CD4-positive, alpha-beta T cell treated with Interleukin-1 beta for 1 hour (primary cell): ENCODE results near the gene PLEKHG5.
"Not testable (repeated sequence)": the region's sequence is repeated elsewhere in the genome, so short reads cannot be mapped to it uniquely, and the experiment has no call there.

Experiments used
- DNase-seq, 2 donors: peaks; one replicate each; pipeline ENCODE4 v3.0.0-alpha.2; 2020 to 2022

Gene PLEKHG5

DNA sequence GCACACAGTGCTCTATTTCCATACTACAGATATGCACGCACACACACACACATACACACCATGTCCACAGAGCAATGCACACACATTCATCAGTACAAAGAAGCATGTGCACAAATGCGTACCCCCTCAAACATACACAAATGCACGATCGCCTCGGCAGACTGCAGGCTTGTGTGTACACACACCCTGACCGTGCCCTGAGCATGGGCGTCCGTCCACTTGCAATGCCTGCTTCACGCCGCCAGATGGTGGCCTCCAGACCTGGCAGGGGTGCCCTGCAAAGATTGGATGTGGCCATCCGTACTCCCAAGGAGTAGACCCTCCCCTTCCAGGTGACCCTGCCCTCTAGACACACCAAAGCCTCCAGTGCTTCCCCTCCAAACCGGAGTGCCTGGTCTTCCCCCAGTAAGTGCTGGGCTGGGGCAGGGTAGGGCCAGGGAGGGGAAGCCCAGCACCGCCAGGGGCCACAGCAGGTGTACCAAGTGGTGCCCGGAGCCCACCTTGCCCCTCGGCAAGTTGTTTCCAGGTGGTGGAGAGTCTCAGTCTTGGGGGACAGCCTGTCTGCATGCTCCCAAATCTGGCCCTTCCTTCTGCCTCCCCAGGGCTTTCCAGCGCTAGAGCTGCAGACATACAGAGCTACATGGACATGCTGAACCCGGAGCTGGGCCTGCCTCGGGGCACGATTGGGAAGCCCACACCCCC is 46.3 kb downstream of the PLEKHG5 start:
- peak; percentile 32 to 56 for DNase-seq

- DNase-seq, result no peak
Observed at GRCh38 chr1:6444377-6444776, 47.1 kb downstream of the PLEKHG5 start.

DNA sequence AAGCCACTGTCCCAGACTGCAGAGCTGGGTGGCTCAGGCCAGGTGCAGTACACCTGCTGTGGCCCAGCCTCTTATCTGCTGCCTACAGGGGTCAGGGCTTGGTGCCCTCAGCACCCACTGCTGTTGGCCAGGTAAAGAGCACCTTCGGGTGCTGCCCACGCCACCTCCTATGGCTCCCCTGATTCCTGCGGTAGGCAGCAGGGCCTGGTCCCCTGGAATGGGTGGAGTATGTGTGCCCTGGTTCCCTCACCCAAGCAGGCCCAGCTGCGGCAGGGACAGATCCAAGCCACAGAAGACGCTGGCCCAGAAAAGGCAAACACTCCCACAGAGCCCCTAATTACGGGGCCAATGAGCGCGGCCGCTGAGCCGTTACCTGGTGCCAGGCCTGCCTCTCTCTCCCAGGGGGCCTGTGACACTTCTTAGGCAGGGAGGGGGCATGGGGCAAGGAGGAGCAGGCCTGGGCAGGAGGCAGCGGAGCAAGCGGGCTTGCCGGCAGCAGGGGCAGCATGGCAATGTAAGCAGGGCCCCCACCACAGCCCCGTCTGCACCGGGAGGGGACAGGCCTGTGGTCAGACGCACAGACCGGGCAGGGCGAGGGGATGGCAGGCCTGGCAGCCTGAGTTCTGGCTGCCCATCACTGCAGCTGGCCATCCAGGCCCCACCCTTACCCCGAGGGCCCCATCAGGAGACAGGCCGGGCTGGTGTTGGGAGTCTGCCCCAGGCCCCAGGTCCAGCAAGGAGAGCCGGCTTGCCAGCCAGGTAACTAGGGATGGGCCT is 47.9 kb downstream of the PLEKHG5 start:
- no peak for DNase-seq

GRCh38 chr1:6441586-6441985 is 49.9 kb downstream of the PLEKHG5 start:
- no peak for DNase-seq

DNA sequence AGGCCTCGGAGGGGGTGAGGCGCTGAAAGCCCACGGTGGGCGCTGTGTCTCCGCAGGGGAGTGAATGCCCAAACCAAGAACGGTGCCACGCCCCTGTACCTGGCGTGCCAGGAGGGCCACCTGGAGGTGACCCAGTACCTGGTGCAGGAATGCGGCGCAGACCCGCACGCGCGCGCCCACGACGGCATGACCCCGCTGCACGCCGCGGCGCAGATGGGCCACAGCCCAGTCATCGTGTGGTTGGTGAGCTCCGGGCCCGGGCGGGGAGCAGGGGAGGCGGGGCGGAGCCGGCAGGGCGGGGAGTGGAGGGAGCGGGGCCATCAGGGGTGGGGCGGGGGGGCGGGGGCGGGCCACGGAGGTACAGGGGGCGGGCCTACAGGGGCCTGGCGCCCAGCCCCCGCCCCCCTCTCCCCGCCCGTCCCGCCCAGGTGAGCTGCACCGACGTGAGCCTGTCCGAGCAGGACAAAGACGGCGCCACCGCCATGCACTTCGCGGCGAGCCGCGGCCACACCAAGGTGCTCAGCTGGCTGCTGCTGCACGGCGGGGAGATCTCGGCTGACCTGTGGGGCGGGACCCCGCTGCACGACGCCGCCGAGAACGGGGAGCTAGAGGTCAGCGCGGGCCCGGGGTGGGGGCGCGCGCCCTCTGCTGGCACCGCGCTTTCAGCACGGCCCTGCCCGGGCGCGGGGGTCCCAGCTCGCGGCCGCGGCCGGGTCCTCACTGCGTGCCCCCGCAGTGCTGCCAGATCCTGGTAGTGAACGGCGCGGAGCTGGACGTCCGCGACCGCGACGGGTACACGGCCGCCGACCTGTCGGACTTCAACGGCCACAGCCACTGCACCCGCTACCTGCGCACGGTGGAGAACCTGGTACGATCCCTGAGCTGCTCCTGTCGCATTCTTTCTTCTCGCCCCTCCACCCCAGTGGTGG is 51.0 kb downstream of the PLEKHG5 start:
- peak; percentile 78 to 81 for DNase-seq

GRCh38 chr1:6438047-6438525 is 53.4 kb downstream of the PLEKHG5 start:
- peak; percentile 70 to 78 for DNase-seq

GRCh38 chr1:6437012-6437700 is 54.3 kb downstream of the PLEKHG5 start:
- DNase-seq, result not testable (repeated sequence)

DNA sequence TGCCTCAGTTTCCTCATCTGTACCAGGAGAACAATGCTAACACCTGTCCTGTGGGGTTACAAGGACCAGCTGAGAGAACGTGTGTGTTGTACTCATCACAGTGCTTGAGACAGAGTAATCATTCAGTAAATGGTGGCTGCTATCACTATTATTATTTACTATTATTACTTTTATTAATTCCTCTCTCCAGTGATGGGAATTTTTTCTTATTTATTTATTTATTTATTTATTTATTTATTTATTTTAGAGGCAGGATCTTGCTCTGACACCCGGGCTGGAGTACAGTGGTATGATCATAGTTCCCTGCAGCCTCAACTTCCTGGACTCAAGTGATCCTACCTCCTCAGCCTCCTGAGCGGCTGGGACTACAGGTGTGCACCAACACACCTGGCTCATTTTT is 55.2 kb downstream of the PLEKHG5 start:
- DNase-seq, result not testable (repeated sequence)

GRCh38 chr1:6435547-6435946 is 55.9 kb downstream of the PLEKHG5 start:
- no peak for DNase-seq

DNA sequence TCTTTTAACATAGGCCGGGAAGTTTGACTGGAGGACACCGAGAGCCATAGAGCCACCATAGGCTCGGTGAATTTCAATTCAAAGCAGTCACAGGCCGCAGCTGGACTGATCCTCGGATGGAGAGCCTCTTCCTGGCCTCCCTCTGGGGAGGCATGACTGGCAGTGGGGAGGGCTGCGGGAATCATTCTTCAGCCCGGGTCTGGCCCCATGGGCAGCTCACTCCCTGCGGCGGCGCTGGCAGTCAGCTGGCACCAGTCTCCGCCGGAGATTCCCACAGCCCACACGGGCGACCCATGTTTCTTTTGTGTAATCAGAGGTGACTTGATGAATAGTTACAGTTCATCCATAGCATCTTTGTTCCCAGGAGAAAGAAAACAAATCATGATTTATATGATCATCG is 56.3 kb downstream of the PLEKHG5 start:
- DNase-seq, result no peak

DNA sequence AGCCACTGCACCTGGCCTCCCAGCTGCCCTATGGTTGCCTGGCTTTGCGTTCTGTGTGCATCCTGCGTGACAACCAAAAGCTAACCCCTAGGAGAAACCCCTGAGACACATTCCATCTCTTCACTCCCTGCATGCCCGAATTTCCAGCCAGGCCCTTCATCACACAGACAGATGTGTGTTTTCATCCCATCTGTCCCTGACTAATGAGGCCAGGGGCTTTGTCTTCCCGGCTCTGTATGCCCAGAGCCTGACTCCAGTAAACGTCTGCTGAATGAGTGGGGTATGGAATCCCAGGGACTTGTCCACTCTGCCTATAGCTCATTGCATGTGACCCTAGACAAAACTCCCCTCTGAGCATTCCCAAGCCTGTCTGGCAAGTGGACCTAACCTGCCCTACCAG is 57.3 kb downstream of the PLEKHG5 start:
- no peak for DNase-seq

DNA sequence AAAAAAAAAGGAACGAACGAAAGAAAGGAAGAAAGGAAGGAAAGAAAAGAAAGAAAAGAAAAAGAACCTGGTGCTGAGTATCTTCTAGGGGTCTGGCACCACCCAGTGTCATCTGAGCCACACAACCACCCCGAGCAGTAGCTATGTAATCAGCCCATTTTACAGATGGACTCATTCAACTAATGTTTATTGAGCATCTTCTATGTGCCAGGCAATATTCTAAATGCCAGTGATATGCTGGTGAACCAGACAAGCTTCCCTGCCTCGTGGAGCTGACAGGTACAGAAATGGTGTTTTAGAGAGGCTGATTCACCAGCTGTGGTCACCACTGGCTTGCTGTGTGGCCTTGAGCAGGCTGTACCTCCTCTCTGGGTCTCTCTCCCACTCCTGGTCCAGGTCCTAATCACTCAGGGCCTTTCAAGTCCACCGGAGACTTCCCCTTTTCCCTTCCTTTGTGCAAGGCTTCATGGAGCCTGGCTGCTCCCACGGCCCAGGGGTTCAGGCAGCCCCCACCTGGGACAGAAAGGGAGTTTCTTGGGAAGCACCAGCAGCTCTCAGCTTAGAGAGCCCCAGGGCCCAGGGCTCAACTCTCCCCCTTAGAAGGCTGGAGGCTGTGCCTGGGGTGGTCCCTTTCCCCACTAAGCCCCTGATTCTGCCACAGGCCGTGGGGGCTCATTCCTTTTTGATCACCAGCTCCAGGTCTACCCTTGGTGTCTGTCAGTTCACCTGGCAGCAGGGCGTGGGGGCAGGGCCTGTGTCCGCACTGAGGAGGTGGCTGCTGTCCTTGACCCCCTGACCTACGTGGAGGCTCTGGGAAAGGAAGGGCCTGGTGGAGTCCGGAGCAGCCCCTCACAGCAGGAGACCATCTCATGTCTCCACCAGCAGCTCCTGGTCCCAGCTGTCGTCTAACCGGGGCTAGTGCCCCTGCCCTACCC is 59.6 kb downstream of the PLEKHG5 start:
- DNase-seq, result not testable (repeated sequence)

DNA sequence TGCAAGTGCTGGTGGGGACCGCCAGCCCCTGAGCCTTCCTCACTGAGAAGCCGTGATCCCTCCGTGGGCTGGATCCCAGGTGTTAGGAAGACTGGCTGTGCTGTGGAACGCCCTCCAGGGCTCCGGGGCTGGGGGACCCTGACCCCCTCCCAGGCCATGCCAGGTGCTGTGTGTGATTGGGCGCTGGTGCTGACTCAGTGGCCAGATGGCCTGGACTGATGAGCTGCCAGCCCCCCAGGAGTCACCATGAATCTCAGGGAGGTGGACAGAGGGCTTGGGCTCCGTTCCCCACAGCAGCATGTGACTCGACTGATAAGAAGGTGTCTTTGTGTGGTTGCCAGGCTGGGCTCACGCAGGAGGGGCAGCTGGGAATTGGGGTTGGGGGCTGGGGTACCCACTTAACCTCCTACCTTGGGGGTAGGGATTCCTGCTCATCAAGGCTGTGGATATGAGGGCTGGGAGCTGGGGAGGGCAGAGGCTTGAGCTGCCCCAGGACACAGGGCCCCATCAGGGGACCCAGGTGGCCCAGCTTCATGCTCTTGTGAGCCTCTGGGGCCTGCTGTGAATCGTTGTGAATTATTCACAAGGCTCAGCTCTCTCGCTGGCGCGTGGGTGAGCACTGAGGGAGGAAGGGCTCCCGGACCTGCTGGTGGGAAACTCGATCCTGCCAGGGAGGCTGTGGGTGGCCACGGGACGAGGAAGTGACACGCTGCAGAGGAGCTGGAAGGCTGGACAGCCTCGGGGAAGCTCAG is 61.6 kb downstream of the PLEKHG5 start:
- not testable (repeated sequence) for DNase-seq

DNA sequence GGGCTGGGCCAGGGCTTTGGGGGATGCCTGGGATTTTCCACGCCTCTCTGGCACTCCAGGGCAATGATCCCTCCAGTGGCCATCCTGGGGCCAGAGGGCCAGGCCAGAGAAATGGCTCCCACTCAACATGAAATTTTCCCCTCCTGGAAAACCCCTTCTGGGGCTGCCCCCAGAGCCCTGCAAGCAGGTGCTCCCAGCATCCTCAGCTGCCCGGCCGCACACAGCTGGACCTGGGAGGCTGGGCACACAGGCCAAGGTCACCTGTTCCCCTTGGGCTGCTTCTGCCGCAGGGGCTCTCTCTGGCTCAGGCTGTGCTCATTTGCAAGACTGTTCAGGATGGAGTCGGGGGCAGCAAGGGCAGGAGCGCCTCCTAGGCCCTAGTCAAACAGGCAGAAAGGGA is 63.0 kb downstream of the PLEKHG5 start:
- DNase-seq, result not testable (repeated sequence)

GRCh38 chr1:6427441-6428390 is 63.8 kb downstream of the PLEKHG5 start:
- no peak for DNase-seq

DNA sequence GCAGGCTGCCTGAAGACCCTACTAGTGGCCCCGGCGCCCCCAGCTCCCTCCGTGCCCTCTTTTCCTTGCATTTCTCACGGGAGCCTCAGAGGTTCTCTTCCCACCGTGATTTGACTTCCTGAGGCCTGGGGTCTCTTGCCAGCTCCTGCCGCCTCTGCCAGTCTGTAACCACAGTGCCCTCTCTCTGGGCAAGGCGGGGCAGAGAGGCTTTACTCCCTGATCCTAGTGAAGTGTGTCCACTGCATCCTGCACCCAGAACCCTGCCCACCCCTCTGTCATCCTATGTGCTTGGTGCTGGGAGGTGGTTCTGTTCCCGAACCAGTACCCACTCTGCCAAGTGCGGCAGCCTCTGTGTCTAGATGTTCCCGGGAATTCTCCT is 64.5 kb downstream of the PLEKHG5 start:
- DNase-seq, result no peak

DNA sequence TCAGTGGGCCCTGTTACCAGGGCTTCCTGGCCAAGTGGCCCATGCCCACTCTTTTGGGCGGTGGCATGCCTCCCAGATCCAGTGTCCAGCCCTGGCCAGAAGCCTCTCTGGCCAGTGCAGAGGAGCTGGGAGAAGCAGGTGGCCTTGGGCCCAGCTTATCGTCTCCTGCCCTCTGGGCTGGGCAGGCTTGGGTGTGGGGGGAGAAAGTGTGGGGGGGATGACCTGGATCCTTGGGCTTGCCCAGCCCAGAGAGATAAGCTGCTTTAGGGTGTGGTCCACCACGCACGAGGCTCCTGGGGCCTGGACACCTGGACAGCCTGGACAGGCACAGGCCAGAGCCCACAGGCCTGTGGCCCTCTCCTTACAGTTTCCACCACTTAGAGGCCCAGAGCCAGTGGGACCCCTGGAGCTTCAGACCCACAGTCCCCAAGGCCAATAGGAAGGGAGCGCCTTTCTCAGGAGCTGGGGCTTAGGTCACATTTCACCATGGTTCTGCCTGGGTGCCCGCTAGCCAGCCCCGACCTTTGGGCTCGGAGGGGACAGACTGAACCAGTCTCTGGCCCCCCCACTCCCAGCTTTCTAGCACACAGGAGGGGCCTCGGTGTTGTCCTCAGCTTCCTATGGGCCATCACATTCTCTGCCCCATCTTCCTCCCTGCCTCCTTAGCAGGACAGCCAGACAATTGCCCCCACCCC is 65.0 kb downstream of the PLEKHG5 start:
- DNase-seq, result no peak

DNA sequence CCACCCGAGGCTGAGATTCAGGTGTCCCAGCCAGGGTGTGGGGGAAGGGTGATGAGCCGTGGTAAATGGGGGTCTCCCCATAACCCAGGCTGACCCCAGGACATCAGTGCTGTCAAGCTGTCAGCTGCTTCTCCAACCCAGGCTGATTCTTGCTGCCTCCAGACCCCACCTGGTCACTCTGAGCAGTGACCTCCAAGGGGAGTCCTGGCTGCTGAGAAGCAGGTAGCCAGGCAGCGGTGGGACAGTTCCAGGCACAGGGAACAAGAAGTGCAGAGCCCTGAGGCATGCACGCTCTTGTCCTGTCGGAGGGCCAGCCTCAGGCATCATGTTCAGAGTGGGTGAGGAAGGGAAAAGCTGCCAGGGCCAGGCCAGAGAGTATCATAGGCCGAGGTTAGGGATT is 65.8 kb downstream of the PLEKHG5 start:
- DNase-seq, result no peak
